HG03520 (cell line): ENCODE measurements around the gene MACIR.
"Not testable (repeated sequence)": the region's sequence is repeated elsewhere in the genome, so short reads cannot be mapped to it uniquely, and the experiment has no call there.

Source experiments
- ATAC-seq: cut with Tn5 transposase; IDR thresholded peaks from one replicate; pipeline ENCODE4 v1.9.1; 2021; ENCODE audit warnings: mild to moderate bottlenecking, moderate library complexity; ENCODE audit not compliant: unreplicated experiment

MACIR gene, protein sequence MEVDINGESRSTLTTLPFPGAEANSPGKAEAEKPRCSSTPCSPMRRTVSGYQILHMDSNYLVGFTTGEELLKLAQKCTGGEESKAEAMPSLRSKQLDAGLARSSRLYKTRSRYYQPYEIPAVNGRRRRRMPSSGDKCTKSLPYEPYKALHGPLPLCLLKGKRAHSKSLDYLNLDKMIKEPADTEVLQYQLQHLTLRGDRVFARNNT

DNA sequence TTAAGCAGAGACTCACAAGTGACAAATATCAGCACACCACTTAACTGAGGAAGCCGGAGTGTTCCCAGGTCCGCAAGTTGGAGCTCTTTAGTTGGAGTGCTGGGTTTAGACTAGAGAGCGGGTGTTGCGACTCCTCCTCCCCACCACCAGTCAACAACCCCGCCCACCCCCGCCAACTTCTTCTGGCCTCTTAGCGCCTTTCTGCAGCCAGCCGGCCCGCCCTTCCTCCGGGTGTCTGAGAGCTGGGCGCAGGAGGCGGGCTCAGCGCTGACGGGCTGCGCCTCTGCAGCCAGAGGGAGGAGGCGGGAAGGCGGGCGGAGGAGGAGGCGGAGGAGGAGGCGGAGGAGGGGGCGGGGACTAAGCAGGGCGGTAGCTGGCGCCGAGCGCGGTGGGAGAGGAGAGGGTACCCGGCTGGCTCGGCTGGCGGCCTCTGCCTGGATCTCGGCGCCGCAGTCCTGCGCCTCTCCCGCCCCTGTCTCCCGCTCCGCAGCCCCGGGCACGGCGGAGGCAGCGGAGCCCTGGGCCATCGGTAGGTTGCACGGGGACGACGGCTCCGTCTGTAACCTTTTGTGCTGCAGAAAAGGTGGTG lies at the start of gene MACIR:
Gene MACIR, plus strand, starts transcription at position 396 of the 589 bp plus-strand sequence. CDS start 17,157 bp downstream, outside the sequence.
- ATAC-seq = peak; percentile 79

DNA sequence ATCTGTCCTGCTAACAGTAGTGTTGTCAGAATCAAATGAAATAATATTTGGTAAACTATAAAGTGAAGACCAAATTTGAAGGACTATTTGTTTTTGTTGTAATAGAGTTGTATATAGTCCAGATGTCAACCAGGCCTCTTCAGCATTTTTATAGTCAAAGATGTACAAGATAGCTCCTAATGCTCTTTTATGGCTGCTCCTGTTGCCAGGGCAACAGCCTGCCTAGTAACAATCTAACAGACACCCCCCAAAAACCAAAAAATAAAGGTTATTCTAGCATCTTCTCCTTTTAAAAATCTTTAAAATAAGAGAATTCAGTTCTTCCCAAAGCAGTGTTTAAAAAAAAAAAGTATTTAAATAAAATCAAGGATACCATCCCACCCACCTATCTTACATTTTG lies 49.5 kb upstream of the MACIR start:
- no peak for ATAC-seq

DNA sequence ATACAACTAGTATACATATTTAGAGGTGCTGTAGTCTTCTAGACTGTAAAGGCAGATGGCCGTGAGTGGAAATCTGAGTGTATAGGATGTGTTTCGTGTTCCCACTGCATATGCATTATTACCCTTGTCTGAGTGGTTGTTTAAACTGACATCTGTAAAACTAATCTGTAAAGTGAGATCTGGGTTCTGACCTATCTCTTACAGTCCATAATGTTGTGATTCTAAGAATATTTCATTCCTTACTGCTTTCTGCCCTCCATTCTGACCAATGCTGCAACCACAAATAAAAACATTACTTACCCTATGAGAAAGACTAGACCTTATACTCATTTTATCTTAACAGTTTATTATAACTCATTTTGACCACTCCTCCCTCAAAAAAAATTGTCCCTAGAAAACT lies 47.6 kb upstream of the MACIR start:
- ATAC-seq = no peak

DNA sequence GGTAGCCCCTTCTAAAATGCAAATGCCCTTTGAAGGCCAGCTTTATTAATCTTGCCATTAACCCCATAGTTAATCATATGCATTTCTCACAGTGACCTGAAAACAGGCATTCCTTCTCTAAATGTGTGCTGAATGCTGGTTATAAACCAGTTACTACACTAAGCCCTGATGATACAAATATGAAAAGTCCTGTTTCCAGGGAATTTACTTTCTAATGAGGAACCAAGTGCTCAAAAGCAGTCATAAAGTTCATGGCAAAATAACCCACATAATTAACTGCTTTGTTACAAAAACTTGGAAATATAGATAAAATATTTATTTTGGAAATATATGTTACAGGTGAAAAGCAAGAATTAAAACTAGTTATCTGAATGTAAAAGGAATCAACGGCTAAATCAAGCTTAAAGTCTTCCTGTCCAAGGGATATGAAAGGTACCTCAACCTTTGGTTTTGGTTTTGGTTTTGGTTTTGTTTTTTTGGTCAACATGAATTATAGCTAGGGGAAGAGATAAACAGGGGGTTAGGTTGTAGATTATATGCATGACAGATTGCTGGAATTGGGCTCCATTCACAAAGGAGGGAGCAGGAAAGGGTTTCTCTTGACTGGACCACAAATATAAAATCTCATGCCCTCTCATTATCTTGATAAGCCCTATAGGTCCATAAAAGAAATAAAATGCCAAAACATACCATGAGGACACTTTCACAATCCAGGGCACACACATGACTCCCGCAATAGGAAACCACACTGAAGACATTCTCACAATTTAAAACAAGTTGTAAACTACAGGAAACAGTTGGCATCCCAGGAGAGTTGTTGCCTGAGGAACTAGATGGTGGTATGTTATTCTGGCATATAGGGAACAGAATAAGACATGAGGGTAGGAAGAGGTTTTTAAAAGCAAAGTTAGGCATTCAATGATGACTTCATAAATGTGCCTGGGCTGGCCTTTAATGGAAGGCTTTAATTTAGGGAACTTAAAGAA lies 46.7 kb upstream of the MACIR start:
- peak; percentile 74 for ATAC-seq

DNA sequence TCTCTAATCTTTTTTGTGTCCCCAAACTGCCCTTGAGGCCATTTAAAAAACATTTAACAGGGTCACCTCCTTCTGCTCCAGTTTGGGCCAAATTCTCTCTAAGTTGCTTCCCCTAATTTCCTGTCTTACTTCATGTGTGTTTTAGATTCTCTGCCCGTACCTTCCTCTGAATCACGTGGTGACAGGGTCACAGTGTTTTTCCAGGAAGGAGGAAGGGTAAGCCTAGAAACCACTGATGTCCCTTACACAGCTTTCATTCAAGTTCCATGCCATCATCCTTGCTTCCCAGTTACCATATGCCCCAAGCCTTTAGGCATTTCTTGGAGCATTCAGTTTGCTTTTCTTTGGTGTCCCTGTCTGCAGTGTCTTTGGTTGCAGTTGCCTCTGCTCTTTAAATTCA lies 42.4 kb upstream of the MACIR start:
- ATAC-seq = no peak

DNA sequence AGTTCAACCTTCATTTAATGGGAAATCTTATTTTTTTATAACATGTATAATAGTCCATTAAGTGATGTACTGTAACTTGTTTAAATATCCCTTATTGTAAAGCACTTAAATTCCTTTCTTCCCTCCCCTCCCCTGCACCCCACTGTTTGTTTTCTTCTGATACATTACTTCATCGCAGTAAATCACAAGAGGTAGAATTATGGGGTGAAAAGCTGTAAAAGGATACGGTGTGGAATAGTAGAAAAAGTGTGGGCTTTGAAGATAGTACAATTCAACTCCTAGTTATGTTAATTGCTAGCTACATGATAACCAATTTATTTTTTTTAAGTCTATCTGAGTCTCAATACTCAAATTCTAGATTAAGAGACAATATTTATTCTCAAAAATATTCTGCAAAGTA lies 41.9 kb upstream of the MACIR start:
- no peak for ATAC-seq

DNA sequence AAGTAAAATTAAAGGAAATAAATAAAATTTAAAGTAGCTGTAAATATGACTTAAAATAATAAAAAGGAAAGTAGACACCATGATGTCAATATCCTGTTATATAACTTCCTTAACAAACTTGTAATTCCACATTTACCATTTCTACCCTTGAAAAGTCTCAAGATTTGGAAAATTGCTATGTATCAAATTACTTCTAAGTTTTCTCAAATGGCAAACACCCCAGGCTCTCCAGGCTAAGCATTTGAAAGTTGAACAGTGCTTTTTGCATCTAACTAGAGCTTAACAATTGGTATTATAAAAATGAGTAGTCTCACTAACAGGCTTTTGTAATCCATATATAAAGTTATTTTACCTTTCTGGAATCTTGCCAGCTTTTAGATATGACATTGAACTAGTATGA lies 41.5 kb upstream of the MACIR start:
- no peak for ATAC-seq

DNA sequence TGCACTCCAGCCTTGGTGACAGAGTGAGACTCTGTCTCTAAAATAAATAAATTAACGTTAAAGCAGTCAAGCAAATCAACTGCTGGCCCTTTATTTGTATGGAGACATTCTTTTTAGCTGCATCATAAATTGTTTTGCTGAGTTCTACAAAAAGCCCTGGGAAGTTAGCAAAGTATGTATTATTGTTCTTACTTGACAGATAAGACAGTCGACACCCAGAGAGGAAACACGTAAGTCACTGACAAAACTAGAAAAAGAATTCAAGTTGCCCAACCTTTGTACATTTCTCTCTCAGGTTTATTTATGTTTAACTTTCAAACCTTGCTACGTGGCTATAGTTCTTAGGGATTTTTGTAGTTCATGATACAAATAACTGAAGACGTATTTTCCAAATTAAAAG lies 40.4 kb upstream of the MACIR start:
- no peak for ATAC-seq

DNA sequence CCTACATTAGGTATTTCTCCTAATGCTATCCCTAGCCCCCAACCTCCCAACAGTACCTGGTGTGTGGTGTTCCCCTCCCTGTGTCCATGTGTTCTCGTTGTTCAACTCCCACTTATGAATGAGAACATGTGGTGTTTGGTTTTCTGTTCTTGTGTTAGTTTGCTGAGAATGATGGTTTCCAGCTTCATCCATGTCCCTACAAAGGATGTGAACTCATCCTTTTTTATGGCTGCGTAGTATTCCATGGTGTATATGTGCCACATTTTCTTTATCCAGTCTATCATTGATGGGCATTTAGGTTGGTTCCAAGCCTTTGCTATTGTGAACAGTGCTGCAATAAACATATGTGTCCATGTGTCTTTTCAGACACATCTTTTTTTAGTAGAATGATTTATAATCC lies 39.5 kb upstream of the MACIR start:
- ATAC-seq = not testable (repeated sequence)

DNA sequence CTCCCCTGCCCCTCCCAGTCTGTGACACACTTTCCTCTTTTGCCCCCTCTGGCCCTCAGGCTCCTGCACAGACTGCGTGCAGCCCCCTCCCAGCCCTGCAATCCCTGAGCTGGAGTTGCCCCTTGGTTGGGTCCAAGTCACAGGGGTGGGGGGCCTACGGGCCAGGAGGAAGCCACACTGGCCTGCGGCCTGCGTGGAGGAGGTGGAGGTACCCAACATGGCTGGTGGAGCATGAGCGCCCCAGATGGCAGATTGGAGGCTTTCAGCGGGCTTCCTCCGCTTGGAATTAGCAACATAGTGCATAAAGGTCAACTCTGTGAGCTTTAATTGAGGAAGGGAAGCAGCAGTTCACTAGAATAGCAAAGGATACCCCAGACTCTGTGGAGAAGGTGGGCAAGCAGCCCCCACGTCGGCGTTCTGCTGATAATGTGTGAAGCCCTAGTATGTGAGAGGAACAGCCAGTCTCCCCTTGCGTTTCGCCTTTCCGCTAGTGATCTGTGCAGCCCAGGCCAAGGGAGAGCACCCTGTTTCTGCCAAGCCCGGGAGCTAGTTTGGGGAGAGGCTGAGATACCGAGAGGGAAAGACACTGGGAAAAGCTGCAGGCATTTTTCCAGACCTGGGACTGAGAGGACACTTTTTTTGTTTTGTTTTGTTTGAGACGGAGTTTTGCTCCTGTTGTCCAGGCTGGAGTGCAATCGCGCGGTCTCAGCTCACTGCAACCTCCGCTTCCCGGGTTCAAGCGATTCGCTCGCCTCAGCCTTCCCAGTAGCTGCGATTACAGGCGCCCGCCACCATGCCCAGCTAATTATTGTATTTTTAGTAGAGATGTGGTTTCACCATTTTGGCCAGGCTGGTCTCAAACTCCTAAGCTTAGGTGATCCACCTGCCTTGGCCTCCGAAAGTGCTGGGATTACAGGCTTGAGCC lies 35.3 kb upstream of the MACIR start:
- no peak for ATAC-seq

DNA sequence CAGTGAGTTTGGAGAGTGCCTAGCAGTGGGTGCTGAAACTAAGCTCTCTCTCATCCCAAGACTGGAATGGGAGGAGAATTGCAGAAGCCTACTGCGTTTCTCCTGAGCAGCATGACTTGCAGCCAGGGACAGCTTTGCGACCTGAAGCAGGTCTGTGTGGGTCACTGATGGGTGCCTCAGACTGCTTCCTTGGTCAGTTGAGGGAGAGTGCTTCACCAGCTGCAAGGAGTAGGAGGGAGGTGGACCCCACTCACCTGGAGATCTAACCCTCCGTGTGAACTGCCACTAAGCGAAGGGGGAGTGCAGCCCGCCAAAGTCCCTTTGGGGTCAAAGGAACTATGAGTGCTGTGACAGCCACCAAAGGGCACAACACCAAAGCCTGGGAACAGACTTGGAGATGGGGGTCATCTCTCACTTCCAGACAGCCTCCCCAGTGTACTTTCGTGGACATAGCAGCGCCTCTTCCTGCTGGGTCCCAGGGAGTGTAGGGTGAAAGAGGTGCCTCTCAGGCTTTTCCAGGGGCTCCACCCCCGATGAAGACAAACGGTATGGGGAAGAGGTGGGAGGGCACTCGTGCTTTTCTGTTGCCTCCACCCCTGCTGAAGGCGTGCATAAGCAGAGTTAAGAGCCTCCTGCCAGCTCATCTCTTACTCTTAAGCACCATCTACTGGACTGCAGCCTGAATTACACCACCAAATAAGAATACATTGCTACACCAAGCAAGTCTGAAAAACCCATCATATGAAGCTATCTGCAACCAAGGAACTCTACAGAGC lies 34.3 kb upstream of the MACIR start:
- peak; percentile 95 for ATAC-seq

DNA sequence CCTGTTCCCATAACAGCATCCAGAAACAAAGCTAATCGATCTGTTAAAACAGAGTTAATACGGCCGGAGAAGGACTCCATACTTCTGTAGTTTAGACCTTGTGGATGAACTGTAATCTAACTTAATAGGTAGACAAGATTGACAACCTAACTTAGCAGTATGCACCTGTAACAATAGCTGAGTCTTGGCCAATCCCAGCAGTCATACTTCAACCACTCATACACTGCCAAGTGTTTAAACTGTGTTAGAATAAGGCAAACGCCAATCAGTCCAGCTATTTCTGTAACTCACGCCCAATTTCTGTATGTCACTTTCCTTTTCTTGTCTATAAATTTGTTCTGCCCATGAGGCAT lies 33.7 kb upstream of the MACIR start:
- no peak for ATAC-seq

DNA sequence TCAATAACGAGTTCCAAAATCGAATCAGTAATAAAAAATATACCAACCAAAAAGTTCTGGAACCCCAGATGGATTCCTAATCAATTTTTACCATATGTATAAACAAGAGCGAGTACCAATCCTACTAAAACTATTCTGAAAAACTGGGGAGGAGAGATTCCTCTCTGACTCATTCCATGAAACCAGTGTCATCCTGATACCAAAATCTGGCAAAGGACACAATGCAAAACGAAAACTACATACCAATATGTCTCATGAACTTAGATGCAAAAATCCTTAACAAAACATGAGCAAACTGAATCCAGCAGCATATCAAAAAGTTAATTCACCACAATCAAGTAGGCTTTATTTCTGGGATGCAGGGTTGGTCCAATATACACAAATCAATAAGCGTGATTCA lies 30.5 kb upstream of the MACIR start:
- no peak for ATAC-seq

DNA sequence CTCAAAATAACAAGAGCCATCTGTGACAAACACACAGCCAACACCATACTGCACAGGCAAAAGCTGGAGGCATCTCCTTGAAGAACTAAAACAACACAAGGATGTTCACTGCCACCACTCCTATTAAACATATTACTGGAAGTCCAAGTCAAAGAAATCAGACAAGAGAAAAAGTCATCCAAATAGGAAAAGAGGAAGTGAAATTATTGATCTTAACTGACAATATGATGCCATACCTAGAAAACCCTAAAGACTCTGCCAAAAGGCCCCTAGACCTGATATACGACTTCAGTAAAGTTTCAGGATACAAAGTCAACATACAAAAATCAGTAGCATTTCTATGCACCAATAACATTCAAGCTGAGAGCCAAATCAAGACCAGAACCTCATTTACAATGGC lies 30.0 kb upstream of the MACIR start:
- ATAC-seq = no peak

DNA sequence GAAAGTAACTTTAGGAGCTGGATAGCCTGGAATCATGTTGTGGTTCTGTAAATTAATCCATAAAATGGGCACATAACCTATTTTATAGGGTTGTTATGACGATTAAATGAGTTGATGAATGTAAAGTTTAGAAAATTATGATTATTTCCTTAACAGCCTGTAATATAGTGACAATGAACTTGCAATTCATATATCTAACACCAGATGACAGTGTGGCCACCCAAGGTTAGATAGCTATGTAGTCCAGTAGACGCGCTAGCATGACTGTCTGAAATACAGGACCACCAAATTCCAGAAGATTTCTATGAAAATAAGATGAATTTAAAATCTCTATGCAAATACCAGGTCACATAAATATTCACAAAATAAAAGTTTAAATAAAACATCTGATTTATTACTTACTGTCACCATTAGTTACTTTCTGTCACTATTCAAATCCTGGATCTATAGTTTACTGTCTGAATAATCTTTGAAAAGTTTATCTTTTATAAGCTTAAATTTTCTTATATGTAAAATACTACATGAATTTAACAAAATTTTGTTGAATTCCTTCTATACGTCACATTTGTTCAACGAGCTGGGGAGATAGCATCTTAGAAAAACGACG lies 26.1 kb upstream of the MACIR start:
- ATAC-seq = peak; percentile 82

DNA sequence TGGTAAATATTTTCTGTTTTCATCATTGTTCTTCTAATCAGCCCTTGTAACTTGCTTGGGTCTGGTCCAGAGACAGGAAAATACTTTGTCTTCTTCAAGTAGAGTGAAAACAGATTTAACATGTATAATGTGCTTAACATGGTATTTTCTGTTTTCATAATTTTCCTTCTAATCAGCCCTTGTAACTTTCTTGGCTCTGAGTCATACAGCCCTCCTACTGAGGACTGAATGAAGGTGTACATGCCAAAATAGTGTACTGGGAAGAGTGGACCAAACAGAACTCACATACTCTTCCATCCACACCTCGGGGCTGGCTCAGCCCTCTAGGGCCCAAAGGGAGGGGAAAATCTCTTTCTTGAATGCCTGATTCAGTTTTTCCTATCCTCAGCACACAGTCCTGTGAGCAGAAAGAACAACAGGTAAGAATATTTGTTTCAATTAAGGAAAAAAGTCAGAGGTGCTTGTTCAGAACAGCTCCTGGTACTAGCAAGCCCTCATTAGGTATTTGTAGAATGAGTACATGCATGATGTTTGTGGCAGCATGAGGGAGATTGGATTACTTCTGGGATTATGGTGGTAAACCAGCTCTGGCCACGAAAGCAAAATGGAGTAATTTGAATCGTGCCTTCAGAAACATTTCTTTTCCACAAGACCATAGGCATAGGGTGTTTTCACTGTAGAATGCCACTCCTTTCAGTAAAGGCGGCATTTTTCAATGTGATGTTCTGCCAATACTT lies 24.2 kb upstream of the MACIR start:
- no peak for ATAC-seq

DNA sequence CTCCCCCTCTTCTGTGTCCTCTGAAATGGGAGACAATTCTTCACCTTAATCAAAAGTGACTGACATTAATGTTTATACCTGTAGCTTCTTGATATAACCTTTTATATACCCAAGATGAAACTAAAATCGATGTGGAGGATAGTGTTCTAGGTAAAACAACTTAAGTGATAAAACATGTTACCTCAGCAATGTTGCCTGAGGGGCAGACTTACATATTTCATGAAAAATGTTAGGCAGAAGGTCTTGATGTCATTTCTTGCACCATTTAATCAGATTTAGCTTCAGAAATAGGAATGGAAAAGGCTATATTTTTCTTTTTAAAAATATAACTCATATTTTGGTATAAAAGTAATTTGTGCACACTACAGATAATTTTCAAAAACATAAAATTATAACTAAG lies 22.7 kb upstream of the MACIR start:
- no peak for ATAC-seq

DNA sequence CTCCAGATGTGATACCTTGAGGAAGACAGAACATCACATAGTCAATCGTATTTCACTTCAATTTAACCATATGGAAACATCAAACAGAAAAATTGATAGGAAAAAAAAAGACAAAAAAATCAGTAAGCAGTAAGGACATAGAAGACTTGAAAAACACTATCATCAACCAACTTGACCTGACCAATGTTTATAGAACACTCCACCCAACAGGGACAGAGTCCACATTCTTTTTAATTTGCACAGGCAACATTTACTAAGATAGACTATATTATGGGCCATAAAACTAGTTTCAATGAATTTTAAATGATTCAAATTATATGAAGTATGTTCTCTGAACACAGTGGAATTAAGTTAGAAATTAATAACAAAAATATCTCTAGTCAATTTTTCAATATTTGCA lies 20.8 kb upstream of the MACIR start:
- no peak for ATAC-seq

DNA sequence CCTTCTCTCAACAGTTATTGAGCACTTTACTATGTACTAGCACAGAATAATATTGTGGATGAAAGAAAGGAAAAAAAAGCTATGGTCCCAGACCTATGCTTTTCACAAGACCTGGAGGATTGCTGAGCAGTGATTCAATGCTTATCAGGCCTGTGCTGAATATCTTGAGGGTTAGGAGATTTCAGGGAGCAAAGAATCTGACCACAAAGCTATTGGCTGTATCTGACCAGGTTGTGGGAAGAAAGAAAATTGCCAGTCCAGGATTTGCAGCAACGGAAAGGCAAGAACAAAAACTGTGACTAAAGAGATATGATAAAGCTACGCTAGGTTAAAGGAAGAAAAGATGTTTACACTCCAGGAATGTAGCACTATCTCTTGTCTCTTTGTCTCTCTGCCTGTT lies 14.9 kb upstream of the MACIR start:
- ATAC-seq = no peak
